ENCODE results near the gene MTHFSD.

Gene MTHFSD

GRCh38 chr16:86525696-86526095 lies 29.3 kb downstream of the MTHFSD start:
- DNase-seq, result no peak

- DNase-seq, result no peak
Observed at GRCh38 chr16:86524029-86524428, 31.0 kb downstream of the MTHFSD start.

GRCh38 chr16:86523166-86523740 lies 31.8 kb downstream of the MTHFSD start:
- DNase-seq, result no peak

GRCh38 chr16:86522634-86523033 lies 32.4 kb downstream of the MTHFSD start:
- no peak for DNase-seq

- DNase-seq, result no peak
Observed at GRCh38 chr16:86521236-86522197, 33.5 kb downstream of the MTHFSD start.

- DNase-seq, result no peak
Observed at GRCh38 chr16:86520317-86521210, 34.5 kb downstream of the MTHFSD start.

- peak in 1 of 2 experiments; percentile 3 for DNase-seq
Observed at GRCh38 chr16:86519649-86520316, 35.3 kb downstream of the MTHFSD start.

GRCh38 chr16:86519007-86519648 lies 35.9 kb downstream of the MTHFSD start:
- no peak for DNase-seq

- no peak for DNase-seq
Observed at GRCh38 chr16:86517652-86518258, 37.3 kb downstream of the MTHFSD start.

- DNase-seq, result no peak
Observed at GRCh38 chr16:86517033-86517432, 38.0 kb downstream of the MTHFSD start.

GRCh38 chr16:86516623-86517003 lies 38.4 kb downstream of the MTHFSD start:
- no peak for DNase-seq

- DNase-seq, result no peak
Observed at GRCh38 chr16:86515777-86516622, 39.0 kb downstream of the MTHFSD start.

- no peak for DNase-seq
Observed at GRCh38 chr16:86515413-86515776, 39.6 kb downstream of the MTHFSD start.

- no peak for DNase-seq
Observed at GRCh38 chr16:86514481-86515376, 40.3 kb downstream of the MTHFSD start.

- DNase-seq, result no peak
Observed at GRCh38 chr16:86513471-86514277, 41.4 kb downstream of the MTHFSD start.

- DNase-seq, result no peak
Observed at GRCh38 chr16:86512860-86513470, 42.1 kb downstream of the MTHFSD start.

- DNase-seq, result no peak
Observed at GRCh38 chr16:86512301-86512859, 42.7 kb downstream of the MTHFSD start.
